NCI-H510A (cell line): ENCODE data around the gene WIPI1.
A peak's percentile ranks its signal among the peaks of the same experiment; 100 is the strongest.
"Not testable (repeated sequence)": the region's sequence is repeated elsewhere in the genome, so short reads cannot be mapped to it uniquely, and the experiment has no call there.

ENCODE experiments used
- DNase-seq: peaks from one replicate; lab custom pipeline; 2025; lab: John Stamatoyannopoulos, UW

WIPI1 gene

DNA sequence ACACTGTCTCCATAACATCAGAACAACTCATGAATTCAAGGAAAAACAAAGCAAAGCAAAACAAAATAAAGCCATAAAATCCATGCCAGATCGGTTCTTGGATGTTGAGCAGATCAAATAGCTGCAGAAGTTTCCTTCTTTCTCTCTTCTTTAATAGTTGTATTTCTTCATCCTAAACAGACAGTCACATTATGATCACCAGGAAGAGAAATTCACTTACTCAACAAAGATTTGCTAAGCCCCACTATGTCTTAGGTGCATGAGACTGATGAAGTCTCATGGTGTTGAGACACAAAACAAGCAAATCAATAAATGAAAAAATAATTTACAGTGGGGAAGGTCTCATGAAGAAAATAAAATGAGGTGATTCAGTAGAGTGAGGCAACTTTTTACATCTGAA, 72.8 kb downstream of the WIPI1 start:
- no peak for DNase-seq

DNA sequence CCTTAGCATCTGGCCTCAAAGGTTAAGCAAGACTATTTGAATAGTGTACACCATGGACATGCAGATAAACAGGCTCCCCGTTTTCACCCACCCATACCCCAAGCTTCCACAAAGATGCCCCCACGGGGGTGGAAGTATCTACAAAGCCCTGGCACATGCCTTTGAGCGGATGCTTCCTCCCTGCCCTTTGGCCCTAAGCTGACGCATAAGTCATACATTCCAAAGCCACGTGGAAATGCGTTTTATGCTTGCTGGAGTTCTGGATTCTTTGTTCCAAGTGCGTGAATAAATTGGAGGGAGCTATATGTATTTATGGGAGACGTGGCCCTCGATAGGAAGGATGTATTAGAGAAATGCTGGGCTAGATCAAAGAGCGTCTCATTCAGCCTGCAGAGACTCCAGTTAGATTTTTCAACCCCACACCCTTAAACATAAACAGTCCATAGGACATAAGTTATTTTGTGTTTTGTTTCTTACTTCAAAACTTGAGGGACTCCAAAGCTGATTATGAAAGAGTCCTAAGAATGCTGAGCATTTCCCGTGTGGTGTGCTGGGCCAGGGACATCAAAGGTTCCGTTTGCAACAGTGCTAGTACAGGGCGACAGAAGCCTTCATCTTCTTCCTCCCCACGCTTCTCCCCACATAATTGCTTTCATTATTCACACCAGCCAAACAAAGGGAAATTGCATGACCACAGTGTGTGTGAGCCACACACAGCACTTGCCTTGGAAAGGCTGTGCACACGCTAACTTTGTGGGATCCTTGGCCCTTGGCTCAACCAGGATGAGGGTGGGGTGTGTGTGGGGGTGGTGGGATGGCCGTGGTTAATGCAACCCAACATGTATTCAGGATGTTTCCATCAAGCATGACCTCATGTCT, 73.6 kb downstream of the WIPI1 start:
- no peak for DNase-seq

DNA sequence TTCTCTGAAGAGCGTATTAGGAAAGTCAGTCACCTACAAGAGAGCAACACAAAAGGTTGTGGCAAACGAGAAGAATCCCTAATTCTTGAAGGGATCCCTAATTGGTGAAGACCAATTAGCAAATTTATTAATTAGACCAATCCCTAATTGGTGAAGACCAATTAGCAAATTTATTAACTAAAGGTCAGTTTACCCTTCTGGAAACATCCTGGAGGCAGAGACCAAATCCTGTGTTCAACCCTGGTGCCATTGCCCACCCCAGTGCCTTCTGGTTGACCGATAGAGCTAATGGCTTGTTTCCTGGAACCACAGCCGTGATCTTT, 74.2 kb downstream of the WIPI1 start:
- no peak for DNase-seq

DNA sequence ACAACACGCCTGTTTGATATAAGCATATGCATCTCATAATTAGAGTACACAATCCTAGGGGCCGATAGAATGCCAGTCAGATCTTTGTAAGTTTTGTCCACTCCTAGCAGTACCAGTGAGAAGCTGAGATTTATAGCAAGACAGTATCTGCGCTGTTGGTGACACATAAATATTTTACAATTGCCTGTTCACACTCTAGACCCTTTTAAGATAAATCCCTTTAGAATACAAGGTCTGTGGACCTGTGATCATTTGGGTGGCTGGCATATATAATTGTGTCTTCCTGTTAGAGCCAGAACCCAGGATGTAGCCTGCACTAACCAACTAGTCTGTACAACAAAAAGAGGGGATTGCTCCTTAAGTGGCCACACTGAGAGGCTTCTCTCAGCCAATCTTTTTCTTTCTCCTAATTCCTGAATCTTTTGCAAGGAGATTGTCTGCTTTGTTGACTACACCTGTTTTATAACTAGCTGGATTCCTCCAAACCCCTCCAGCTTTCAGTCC, 74.7 kb downstream of the WIPI1 start:
- DNase-seq, result no peak

DNA sequence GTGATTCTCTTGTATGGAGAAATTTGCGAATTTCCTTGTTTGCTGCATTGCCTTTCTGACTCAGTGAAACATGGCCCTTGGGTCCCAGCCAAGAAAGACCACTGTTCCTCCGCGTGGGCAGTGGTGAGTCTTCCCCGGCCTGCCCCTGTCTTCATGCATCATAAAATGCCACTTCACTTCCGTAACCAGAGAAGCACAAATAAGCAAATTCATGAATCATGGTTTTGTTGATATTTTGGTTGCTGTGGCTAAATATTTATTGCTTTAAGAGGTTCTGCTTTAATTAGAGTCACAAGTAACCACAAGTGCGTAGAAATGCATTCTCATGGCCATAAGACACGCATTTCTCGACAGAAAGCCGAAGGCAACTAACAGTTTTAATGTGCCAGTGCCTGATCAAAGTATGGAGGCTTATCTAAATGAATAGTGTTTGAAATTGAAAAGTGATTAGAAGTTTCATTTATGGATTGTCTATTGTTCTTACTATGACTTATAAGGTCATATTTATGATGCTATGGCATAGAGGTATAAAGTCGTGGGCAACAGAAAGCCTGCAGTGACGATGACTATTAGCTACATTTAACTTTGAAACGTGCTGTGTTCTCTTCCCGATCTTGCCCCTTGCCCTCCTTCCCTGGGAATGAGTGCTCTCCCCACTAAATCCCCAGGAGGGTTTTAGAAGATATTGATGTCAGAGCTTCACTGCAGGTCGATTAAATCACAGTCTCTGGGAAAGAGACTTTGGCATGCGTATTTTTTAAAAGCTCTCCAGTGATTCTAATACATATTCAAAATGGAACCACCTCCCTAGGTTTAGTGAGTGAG, 76.0 kb downstream of the WIPI1 start:
- DNase-seq, result no peak

DNA sequence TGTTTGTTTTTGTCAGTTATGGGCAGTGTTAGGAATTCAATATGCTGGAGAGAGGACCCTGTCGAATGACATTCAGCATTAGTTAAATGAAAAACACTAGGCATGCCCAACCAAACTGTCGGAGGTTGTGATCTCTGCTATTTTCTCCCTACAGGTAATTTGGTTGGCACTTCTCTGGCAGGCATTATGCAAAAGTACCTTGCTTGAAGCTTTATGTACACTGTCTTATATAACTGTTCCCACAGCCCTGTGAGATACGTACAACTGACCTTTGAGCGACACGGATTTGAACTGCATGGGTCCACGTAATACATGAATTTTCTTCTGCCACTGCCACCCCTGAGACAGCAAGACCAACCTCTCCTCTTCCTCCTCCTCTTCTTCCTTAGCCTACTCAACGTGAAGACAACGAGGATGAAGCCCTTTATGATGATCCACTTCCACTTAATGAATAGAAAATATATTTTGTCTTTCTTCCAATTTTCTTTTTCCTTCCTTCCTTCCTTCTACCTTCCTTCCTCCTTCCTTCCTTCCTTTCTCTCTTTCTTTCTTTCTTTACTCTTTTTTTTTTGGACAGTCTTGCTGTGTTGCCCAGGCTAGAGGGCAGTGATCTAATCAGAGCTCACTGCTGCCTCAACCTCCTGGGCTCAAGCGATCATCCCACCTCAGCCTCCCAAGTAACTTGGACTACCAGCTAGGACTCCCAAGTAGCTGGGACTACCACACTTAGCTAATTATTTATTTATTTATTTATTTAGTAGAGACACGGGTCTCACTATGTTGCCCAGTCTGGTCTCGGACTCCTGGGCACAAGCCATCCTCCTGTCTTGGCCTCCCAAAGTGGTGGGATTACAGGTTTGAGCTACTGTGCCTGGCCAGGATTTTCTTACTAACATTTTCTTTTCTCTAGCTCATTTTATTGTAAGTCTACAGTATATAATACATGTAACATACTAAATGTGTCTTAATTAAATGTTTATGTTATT, 77.3 kb downstream of the WIPI1 start:
- DNase-seq, result no peak

DNA sequence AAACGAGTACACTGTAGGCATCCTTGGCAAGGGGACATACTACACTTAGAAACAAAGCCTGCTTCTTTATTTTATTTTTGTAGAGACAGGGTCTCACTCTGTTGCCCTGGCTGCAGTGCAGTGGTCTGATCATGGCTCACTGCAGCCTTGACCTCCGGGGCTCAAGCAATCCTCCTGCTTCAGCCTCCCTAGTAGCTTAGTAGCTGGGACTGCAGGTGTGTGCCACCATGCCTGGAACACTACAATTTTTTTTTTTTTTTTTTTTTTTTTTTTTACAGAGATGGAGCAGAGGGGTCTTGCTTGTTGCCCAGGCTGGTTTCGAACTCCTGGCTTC, 78.2 kb downstream of the WIPI1 start:
- no peak for DNase-seq

DNA sequence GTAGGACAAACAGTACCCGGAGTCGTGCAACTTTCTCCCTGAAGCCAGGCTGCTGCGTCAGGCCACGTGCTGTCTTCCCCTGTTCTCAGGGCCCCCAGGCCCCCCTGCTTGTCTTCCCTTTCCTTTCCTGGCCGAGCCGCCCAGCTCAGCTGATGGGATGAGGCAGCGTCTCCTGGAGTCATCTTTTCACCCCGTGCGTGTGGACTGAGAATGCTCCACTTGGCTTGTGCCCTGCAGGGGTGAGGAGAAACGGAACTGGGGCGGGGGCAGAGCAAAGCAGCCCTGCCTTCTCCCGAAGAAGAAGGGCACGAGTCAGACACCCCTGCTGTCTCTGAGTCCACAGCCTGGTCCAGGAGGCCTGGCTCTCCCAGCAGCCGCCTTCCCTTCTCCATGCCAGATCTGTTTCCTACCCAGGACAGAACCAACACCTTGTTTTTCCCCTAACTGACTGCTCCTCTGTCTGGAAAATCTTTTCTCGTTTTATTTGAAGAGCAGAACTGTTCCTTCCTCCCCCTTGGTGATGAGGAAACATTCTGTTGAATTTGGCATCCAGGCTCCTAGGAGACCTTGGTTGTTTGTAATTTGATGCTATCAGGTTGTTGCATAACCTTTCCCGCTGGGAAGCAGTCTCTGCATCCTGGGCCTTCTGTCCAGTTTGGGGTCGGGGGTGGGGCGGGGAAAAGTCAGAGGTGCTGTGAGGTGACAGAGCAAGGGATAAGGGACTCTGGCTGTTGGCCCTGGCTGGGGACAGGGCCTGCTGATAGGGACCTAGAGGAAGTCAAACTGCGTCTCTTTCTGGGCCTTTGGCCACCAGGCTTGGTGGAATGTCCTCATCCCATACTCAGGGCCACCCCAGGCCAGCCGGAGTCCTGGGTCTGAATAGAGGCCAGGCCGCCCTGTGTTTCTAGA, 78.8 kb downstream of the WIPI1 start:
- DNase-seq, result peak; percentile 72

DNA sequence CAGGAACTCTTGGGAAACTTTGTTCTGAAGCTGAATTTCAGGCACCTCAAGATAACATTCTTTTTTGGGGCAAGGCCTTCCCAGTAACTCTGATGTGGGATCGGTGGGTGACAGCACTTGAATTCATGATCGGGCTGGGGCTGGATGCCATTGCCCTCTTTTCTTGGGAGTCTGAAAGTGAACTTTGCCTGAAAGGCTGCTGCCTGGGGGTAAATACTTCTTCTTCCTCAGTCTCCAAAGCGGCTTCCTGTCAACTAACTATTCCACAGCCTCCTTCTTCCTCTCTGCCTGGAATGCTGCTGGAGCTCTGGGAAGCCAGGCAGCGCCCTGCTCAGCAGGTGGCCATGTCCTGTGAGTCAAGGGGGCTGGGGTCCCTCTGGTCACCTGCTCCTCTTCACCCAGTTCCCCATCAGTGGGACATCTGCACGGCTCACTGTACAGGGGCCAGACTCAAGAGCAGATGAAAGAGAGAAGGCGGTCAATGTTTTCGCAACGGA, 79.5 kb downstream of the WIPI1 start:
- no peak for DNase-seq

DNA sequence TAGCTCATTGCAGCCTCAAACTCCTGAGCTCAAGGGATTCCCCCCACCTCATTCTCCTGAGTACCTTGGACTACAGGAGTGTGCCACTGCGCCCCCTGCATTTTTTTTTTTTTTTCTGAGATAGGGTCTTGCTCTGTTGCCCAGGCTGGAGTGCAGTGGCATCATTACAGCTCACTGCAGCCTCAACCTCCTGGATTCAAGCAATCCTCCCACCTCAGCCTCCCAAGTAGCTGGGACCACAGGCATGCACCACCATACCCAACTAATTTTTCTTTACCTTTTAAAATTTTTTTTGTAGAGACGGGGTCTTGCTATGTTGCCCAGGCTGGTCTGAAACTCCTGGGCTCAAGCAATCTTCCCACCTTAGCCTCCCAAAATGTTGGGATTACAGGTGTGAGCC, 81.1 kb downstream of the WIPI1 start:
- DNase-seq, result not testable (repeated sequence)

DNA sequence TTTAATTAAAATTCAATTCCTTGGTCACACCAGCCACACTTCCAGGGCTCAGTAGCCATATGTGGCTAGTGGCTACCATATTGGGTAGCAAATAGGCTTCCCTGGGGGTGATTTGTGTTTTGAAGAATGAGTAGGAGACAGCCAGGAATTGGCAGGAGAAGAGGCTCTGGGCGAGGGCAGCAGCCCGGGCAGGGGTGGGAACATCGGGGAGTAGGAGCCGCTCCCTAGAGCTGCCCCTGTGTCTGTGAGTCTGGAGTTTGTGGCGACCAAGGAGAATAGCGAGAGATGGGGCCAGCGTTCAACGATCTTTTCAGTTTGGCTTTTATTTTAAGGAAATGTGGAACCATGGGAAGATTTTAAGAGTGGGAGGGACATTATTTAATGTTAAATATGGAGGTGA, 81.7 kb downstream of the WIPI1 start:
- DNase-seq, result no peak
